ENCODE data around the gene NELFCD. TPM values are rescaled to one million over a fixed set of nuclear protein-coding genes. Genes with fewer than 3 reads are reported as not detected.

The NELFCD gene
- total and polyA plus RNA-seq, 2 donors (not counting 1 experiment from before 2014, with no cell fraction given), result 80.2 to 107 TPM

DNA sequence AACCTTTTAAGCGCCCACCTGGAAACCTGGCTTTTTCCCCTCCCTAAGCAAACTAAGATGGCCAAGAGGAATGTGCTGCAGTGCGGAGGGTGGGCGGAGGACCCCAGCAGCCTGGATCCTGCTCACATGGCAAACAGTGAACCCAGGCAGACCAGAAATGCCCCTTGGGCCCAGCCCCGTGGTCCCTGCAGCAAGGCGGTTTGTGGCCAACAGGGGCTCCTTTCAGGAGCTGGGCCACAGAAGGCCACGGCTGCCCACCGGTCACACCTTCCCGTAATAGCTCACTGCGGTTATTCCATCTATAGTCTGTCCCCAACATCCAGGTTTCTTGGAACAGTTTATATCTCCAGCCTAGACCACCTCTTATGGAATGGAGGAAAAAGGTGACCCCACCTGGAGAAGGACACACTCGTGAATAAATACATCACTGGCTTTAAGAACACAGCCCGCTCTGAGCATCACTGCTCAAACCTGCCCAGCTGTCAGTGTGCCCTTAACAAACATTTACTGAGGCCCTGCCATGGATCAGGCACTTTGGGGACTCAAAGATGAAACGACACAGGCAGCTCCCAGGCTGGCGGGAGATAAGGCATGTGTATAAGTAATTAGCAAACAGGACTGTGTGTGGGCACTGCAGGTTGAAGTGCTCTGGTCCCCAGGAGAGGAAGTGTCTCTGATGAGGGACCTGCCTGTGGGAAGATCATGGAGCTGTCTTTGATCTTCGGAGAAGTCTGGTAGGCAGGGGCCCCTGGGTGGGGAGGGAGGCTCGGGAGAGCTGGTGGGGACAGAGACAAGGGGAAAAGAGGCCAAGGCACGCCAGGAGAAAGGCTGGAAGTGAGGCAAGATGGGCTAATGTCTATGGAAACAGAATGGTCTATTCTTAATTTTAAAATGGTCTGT is 35.0 kb downstream of the NELFCD start:
- intact Hi-C loops (cut with micrococcal nuclease), result loop anchor here (1.0 to 2.0 kb wide), 2 partner anchors 9 to 17 kb away; partner anchors contain the start of genes ATP5F1E and CTSZ
- Histone ChIP-seq H3K36me3 (replicated peaks in 1 of 2; ENCODE audit: control extremely low read depth in 1 of 2, control insufficient read depth in 1 of 2, extremely low read depth in 1 of 2, insufficient read depth in 2 of 2, low read length in 1 of 2) (no peaks in the 10 kb centered on the region), H3K27me3 (replicated peaks in 1 of 4; ENCODE audit: control extremely low read depth in 1 of 4, control insufficient read depth in 3 of 4, insufficient read depth in 4 of 4, low read length in 3 of 4) (no peaks in the 10 kb centered on the region), H3K4me1 (ENCODE audit: control insufficient read depth in 2 of 2, insufficient read depth in 2 of 2, low read length in 2 of 2) (peaks cover 20 to 24% of the 10 kb centered on the region in 2 donors), H3K27ac (ENCODE audit: low read length in 2 of 2) (peak overlapping the region; percentile 21 to 35), H3K9me3 (ENCODE audit: control extremely low read depth in 1 of 3, control insufficient read depth in 2 of 3, insufficient read depth in 1 of 3, low read length in 2 of 3) (no peaks in the 10 kb centered on the region), H2AFZ (ENCODE audit: insufficient read depth, low read depth, low read length, poor library complexity, severe bottlenecking) (peak overlapping the region; percentile 27), H3K79me2 (ENCODE audit: control insufficient read depth, insufficient read depth, low read length) (peaks cover 37% of the 10 kb centered on the region), H3K4me3 (ENCODE audit: control extremely low read depth in 1 of 5, extremely low read depth in 1 of 5, insufficient read depth in 1 of 5, low read depth in 2 of 5, low read length in 4 of 5) (peak overlapping the region in 1 of 5 experiments; percentile 2), H4K20me1 (ENCODE audit: control insufficient read depth, insufficient read depth, low read length, poor library complexity, severe bottlenecking) (no peaks in the 10 kb centered on the region), H3K9ac (ENCODE audit: low read length) (peak overlapping the region; percentile 16), H3K4me2 (replicated peaks; ENCODE audit: low read depth, low read length, poor library complexity, severe bottlenecking) (peak overlapping the region; percentile 54)
- DNase-seq, result no peak
- TF ChIP-seq, protein P1, sequence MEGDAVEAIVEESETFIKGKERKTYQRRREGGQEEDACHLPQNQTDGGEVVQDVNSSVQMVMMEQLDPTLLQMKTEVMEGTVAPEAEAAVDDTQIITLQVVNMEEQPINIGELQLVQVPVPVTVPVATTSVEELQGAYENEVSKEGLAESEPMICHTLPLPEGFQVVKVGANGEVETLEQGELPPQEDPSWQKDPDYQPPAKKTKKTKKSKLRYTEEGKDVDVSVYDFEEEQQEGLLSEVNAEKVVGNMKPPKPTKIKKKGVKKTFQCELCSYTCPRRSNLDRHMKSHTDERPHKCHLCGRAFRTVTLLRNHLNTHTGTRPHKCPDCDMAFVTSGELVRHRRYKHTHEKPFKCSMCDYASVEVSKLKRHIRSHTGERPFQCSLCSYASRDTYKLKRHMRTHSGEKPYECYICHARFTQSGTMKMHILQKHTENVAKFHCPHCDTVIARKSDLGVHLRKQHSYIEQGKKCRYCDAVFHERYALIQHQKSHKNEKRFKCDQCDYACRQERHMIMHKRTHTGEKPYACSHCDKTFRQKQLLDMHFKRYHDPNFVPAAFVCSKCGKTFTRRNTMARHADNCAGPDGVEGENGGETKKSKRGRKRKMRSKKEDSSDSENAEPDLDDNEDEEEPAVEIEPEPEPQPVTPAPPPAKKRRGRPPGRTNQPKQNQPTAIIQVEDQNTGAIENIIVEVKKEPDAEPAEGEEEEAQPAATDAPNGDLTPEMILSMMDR (IDR thresholded peaks at IDR 0.05), result no peak
- TF ChIP-seq EZH2 (IDR thresholded peaks at IDR 0.05; ENCODE audit: borderline replicate concordance, insufficient read depth, low read depth, low read length, poor library complexity, severe bottlenecking), result no peak
- ATAC-seq (ENCODE audit: low read depth), result no peak
- CTCF ChIA-PET, result no interaction called here
- WGBS (ENCODE audit: insufficient coverage), result 60% methylated on average over 11 of the region's 16 CpGs
- Mint-ChIP-seq H3K4me1 (peaks cover 44% of the 10 kb centered on the region), H3K27ac (peak overlapping the region; percentile 87), H3K4me3 (peak overlapping the region; percentile 76), H3K27me3 (no peaks in the 10 kb centered on the region), H3K9me3 (ENCODE audit: insufficient read depth) (no peaks in the 10 kb centered on the region)
- POLR2A ChIA-PET, result interaction anchor here (1.5 to 1.7 kb wide), 2 partner anchors 11 to 16 kb away, joined by 6 to 8 read pairs; partner anchors contain the start of gene ATP5F1E
